ENCODE data around the gene TSPAN32.

DNA sequence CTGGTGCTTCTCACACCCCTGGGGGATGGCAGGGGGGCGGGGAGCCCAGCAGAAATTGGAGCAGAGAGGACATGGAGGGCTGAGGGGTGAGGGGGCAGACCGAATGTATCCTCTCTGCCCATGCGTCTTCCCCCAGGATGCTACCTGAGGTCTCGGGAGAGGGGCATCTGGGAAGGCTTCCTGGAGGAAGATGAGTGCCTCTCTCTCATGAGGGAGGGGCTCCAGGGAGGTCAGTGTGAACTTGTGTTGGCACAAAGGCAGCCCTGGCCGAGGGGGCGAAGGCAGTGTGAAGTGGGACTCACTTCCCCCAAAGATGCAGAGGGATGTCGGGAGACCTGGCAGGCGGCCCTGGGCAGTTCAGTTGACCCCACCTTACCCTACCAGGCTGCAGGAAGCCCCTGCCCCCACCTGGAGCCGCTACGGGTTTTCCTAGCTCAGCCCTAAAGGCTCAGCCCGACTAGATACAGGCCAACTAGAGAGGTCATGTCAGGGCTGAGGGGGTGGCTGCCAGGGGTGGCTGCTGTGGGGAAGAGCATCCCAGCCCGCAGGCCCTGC is 41.8 kb upstream of the TSPAN32 start:
- no peak for TF ChIP-seq POLR2A (IDR thresholded peaks at IDR 0.05)
- TF ChIP-seq, protein P1, sequence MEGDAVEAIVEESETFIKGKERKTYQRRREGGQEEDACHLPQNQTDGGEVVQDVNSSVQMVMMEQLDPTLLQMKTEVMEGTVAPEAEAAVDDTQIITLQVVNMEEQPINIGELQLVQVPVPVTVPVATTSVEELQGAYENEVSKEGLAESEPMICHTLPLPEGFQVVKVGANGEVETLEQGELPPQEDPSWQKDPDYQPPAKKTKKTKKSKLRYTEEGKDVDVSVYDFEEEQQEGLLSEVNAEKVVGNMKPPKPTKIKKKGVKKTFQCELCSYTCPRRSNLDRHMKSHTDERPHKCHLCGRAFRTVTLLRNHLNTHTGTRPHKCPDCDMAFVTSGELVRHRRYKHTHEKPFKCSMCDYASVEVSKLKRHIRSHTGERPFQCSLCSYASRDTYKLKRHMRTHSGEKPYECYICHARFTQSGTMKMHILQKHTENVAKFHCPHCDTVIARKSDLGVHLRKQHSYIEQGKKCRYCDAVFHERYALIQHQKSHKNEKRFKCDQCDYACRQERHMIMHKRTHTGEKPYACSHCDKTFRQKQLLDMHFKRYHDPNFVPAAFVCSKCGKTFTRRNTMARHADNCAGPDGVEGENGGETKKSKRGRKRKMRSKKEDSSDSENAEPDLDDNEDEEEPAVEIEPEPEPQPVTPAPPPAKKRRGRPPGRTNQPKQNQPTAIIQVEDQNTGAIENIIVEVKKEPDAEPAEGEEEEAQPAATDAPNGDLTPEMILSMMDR (IDR thresholded peaks at IDR 0.05 in 8 of 11, conservative IDR thresholded peaks at IDR 0.05 in 3 of 11): no peak
- TF ChIP-seq POLR2AphosphoS5 (IDR thresholded peaks at IDR 0.05): no peak
